Inflammatory macrophage (primary cell): ENCODE results near the gene APOL1.
A peak's percentile ranks its signal among the peaks of the same experiment; 100 is the strongest.
"Not testable (repeated sequence)": the region's sequence is repeated elsewhere in the genome, so short reads cannot be mapped to it uniquely, and the experiment has no call there.

ENCODE experiments used
- DNase-seq, 2 donors: peaks; one replicate each; pipeline ENCODE4 v3.0.0-alpha.2; 2020 to 2022

Gene APOL1

DNA sequence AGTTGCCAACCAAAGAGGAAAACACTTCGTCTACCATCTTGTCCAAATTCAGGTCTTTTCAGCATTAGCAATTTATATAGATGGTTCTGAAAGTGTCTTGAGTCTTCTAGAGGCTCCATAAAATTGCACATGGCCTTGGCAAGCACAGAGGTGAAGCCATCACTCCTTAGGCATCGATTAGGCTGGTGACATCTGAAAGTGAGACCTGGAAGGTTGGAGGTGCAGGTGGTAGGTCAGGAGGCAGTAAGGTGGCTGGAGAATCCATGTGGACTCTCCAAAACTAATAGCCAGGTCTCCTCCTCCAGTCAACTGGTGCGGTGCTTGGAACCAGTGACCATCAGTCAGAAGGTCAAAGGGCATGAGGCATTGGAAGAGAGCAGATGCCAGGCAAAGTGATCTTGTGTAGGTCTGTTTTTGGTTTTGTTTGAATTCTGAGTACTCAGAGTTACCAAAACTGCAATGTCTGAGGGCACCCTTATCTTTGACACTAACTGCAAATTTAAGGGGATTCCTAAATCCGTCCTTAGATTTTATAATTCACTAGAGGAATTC is 7.1 kb upstream of the APOL1 start:
- DNase-seq: no peak

DNA sequence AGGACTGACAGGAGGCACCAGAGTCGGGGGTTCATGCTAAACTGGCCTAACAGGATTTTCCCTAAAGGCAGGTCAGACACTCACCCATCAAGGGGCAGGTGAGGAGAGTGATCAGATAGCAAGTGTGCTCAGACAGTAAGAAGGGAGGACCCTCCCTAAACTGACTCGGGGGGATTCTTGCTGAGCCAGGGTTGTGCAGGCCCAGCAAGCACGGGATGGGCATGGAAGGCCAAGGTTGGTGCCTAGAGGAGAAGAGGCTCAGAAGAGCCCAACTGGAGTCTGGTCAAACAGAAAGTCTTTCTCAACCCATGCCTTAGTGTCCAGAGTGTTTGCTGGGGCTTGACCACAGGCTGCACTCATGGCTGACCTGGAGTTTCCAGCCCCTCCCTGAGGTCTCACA is 6.2 kb upstream of the APOL1 start:
- no peak for DNase-seq

DNA sequence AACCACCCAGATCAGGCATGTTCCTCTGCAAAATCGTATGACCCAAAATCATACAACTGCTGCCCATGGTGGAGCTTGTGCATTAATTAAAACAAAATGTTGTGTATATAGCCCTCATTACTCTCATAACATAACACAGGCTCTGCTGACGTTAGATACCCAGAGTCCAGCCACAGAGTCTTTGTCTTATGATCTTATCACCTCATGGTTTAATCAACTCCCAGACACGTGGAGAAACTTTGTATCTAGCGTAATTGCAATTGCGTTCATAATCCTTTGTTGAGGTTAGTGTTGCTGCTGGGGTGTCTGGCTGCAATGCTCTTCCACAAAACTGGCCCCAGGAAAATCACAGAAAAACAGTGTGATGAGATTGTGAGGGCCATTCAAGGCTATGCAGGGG is 5.0 kb upstream of the APOL1 start:
- no peak for DNase-seq

DNA sequence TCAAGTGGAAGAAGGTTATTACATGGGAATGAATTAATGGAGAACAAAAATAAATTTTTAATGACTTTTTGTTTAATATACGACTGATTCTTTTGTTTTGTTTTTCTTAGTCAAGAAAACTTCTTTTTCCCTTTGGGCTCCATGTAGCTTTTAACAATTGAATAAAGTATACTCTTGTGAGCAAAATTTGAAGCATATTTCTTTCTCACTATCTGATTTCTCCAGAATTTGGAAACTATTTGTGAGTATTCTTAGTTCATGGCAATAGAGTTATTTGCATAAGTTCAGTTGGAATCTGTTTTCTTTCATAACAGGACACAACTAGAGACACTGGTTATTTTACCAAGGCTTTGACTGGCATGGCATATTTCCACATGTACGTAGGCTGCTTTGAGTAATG is 3.8 kb upstream of the APOL1 start:
- DNase-seq: no peak

DNA sequence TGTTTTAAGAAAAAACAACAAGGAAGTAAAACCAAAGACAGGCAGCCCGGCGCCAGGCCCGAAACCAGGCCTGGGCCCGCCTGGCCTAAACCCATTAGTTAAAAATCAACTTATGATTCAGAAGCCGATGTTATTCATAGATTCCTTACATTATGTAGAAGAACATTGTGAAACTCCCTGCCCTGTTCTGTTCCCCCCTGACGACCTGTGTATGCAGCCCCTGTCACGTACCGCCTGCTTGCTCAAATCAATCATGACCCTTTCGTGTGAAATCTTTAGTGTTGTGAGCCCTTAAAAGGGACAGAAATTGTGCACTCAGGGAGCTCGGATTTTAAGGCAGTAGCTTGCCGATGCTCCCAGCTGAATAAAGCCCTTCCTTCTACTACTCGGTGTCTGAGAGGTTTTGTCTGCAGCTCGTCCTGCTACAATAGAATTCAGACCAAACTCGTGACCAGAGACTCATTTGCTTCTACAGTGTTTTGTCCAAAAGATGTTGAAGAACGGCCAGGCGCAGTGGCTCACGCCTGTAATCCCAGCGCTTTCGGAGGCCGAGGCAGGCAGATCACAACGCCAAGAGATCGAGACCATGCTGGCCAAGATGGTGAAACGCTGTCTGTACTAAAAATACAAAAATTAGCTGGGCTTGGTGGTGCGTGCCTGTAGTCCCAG is 2.5 kb upstream of the APOL1 start:
- not testable (repeated sequence) for DNase-seq

DNA sequence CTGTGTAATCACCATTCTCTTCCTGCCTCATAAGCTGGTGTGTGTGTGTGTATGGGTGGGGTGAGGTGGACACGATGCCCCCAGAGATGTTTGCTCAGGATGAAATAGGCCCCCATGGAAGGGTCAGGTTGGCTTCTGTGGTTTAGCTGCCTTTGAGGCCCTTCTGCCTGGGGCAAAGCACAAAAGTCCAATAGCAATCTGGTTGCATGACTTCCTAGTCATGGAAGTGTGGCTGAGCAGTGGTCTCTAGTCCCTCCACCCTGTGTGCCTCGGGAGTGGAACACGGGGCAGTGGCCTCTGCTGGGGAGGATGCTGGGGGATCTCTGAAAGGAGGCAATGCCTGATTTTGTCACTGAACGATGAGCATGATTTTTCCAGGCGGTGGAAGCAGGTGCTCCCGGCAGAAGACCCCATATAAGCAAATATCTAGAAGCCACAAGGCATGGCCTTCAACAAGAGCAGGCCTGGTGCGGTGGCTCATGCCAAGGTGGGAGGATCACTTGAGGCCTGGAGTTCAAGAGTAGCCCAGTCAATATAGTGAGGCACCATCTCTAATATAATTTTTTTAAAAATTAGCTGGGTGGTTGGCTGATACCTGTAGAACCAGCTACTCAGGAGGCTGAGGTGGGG is 839 bp upstream of the APOL1 start:
- not testable (repeated sequence) for DNase-seq

DNA sequence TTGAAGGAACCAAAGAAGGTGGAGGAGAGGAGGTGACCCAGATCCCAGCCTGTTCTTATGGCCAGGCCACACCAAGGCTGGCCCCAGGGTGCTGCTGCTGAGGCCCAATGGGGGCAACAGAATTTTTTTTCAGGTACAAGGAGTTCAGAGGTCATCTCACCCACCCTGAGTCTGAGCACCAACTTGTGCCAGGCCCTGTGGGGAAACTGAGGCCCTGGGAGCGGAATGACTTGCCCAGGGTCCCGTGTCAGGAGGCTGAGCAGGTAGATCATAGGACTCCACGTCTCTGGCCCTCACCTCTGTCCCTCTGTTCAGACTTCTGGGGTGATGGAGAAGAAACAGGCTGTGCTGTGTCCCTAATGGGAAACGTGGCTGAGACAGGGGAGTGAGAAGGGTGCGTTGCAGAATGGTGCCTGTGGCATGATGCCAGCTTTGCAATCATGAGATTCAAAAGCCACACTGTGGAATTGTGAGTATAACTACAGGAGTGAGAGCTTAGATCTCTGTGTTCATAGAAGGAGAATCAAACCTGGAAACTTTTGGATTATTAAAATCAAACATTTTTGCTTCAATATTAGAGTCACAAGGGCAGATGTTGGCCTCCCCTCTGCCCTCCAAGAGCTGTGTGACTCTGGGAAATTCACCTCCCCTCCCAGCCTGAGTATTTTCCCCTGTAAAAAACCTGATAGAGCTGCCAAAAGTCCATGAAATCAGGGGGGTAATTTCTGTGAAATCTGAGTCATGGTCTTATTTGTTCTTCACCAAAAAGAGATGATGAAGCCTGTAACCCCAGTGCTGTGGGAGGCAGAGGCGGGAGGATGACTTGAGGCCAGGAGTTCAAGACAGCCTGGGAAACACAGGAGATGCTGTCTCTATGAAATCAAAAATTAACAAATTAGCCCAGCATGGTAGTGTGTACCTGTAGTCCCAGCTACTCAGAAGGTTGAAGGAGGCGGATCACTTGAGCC is 874 bp downstream of the APOL1 start:
- DNase-seq: no peak

DNA sequence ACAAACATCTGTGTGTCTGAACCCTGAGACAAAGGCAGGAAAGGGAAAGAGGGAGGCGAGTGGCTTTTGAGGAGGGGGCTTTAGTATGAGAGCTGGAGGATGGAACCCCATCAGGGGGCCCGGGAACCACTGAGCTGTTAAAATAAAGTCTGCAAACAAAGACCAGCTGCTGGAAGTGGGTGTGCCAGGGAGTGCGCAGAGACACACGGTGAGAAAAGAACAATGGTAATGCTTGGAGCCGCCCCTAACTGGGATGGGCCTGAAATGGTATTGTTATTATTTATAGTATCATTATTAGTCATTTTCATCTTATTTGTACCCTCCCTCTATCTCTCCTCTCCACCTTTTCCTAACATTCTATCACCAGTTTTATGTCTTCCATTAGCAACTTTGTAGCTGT is 2.6 kb downstream of the APOL1 start:
- not testable (repeated sequence) for DNase-seq

DNA sequence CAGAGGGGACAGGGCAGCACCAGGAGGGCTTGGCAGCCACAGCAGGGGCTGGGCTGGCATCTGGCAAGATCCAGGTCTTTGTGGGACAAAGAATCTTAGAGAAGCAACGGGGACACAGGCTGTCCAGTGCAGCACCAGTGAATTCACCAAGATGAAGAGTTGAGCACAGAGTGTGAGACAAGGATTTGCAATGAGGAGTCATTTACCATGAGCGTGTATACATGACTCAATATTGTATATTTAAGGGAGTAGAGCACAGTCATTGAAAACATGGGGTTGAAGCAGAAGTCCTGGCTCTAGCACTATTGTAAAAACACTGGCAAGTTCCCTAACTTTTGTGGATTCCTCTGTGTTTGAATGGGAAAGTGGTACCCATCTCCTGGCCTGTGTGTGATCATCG is 3.5 kb downstream of the APOL1 start:
- no peak for DNase-seq

DNA sequence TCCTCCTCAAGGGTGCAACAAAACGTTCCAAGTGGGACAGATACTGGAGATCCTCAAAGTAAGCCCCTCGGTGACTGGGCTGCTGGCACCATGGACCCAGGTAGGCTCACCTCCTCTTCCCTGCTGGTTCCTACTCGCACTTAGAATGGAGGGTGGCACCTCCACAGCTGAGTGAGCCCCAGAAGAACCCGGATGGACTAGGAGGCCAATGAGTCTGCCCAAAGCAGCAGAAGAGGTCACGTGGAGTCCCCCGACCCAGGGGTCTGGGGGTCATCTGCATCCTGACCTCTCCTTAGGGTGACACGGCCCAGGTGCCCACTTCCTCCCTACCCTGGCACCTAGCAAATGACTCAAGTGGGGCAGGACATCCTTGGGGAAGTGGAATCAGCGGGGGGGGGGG is 4.4 kb downstream of the APOL1 start:
- no peak for DNase-seq

DNA sequence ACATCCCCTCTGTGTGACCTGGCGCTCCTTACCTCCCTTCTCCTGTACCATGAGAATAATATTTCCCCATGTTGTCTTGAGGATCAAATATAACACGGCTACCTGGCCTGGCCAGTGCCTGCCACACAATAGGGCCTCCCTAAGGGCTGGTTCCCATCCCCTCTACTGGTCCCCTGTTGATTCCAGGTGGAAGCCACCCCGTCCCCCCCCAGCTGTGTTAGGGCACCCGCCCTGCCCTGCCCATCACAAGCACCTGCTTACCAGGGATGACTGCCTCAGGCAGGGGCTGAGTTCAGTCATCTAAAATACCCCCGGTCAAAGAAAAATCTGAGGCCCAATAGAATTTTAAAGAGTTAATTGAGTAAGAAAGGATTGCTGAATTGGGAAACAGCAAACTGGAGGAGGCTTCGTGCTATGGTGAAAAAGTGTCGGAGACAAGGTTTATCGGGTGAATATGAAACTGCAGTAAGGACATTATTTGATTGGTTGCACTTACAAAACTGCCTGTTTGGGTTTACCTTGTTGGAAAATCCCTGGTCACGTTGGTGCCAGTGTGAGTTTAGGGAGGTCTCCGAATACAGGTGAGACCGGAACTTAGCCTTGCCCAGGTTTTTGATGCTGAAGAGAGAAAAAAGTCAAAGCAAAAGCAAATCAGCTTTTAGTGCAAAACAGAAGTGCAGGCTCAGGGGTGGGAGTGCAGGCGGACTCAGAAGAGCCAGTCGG is 5.2 kb downstream of the APOL1 start:
- no peak for DNase-seq

DNA sequence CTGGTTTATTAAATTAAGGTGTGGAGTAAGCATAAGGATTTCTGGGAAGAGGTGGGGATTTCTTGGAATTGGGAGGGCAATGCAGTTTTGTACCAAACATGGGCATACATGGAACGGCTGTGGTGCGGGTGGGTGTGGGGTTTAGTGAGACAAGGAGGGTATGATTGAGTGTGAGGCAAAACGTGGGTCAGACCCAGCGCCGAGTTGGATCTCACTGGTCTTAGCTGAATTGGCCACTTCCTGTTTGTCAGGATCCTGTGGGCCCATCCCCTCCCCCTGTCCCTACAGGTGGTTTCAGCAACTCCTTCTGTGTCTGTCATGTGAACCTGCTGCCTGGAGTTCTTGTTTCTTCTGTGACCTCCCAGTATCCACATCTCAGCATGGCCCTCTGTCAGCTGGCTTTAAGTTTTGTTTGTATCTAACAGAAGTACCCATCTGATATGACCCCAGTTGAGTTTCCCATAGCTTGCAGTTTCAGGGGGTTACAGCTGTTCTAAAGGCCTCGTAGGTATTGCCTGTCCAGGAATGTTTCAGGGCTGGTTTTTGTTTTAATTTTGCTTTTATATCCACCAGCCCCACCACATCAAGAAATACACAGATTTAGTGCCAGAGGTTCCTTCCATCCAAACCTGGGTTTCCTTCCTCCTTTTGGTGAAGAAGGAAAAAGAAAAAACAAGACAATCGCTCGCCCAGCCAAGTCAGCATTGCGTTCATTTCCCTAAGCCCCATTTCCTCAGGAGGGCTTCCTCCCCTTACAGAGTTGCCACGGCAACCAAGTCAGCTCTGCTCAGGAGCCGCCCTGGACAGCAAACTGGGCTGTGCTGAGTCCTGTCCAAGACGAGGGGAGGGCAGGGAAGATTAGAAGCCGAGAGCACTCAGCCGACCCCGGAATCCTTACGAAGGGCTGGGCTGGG is 6.0 kb downstream of the APOL1 start:
- peak in 1 of 2 donors; percentile 7 for DNase-seq

DNA sequence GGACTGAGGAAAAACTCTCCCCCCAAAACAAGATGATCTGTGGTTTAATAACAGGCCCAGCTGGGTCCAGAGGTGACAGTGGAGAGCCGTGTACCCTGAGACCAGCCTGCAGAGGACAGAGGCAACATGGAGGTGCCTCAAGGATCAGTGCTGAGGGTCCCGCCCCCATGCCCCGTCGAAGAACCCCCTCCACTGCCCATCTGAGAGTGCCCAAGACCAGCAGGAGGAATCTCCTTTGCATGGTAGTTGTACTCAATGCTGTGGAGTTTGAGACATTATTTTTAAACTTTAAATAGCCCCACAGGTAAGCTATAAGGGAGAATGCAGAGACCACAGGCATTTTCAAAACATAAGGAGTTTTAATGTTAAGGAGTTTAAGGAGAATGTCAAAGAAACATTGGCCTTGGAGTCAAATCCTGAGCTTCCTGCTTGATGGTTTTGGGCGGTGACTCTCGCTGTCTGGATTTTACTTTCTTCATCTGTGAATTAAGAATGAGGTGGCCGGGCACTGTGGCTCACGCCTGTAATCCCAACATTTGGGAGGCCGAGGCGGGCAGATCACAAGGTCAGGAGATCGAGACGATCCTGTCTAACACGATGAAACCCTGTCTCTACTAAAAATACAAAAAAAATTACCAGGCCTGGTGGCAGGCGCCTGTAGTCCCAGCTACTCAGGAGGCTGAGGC is 6.8 kb downstream of the APOL1 start:
- DNase-seq: no peak

DNA sequence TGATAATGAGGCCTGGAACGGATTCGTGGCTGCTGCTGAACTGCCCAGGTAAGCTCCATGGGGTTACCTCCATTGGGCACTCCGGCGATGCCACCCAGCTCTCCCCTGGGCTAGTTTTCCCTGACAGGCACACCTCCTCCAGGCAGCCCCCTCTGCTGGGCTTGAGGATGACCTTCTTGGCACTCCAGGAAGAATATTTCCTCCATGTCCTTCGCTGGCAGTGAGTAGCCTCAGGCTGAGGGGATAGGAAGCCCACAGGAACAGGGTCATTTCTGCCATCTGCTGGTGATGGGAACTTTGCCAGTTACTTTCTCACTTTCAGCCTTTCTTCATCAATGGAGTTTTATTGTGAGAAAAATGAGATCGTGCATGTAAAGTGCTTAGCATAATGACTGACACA is 8.7 kb downstream of the APOL1 start:
- DNase-seq: not testable (repeated sequence)

DNA sequence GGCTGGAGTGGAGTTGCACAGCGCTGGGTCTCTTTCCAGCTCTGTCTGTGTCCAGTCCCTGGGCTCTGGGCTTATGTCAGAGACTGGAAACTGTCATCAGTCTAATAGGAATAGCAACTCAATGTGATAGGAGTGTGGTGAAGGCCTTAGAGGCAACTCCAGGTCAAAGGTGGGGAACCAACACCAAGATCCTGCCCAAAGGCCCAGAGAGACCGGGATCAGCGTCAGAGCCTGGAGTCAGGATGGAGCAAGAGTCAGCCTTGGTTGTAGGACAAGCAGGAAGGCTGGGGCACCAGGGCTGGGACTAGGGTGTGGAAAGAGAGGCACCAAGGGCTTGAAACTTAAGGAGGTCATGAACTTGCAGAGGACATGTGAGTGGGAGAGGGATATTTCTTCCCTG is 9.4 kb downstream of the APOL1 start:
- not testable (repeated sequence) for DNase-seq

DNA sequence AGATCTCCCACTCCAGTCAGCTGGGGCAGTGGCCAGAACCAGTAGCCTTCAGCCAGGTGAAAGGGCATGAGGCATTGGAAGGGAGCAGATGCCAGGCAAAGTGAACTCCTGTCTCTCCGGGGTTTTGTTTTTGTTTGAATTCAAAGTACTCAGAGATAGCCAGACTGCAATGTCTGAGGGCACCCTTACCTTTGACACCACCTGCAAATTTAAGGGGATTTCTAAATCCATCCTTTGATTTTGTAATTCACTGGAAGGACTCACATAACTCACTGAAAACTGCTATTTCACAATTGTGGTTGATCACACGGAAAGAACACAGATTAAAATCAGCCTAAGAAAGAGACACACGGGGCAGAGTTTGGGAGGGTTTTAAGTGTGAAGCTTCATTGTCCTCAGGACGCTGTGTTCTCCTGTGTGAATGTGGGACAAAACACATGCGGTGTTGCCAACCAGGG is 10.3 kb downstream of the APOL1 start:
- DNase-seq: not testable (repeated sequence)

DNA sequence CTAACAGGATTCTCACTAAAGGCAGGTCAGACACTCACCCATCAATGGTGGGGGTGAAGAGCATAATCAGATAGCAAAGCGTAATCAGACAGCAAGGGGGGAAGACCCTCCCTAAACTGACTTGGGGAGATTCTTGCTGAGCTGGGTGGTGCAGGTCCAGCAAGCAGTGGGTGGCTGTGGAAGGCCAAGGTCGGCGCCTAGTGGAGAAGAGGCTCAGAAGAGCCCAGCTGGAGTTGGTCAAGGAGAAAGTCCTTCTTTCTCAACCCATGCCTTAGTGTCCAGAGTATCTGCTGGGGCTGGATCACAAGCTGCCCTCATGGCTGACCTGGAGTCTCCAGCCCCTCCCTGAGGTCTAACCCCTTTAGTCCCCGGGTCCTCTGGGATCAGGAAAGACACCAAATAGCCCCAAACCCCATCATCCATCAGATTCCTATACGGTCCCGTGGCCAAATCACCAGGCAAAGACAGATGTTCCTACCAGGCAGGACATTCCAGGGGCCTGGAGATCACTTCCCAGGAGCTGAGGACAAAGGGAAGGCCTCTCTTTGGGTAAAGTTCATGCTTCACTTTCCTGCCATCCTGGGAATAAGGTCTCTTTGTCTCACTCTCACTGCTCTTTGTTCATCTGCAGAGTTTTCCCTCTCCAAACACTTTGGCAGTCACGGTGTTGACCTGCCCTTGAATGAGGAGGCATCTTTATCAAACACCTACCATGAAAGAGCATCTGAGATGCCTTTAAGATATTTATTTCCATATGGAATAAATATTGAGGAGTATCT is 11.1 kb downstream of the APOL1 start:
- DNase-seq: not testable (repeated sequence)

DNA sequence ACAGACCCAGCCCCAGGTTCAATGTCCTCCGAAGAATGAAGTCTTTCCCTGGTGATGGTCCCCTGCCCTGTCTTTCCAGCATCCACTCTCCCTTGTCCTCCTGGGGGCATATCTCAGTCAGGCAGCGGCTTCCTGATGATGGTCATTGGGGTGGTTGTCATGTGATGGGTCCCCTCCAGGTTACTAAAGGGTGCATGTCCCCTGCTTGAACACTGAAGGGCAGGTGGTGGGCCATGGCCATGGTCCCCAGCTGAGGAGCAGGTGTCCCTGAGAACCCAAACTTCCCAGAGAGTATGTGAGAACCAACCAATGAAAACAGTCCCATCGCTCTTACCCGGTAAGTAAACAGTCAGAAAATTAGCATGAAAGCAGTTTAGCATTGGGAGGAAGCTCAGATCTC is 14.1 kb downstream of the APOL1 start:
- DNase-seq: no peak

DNA sequence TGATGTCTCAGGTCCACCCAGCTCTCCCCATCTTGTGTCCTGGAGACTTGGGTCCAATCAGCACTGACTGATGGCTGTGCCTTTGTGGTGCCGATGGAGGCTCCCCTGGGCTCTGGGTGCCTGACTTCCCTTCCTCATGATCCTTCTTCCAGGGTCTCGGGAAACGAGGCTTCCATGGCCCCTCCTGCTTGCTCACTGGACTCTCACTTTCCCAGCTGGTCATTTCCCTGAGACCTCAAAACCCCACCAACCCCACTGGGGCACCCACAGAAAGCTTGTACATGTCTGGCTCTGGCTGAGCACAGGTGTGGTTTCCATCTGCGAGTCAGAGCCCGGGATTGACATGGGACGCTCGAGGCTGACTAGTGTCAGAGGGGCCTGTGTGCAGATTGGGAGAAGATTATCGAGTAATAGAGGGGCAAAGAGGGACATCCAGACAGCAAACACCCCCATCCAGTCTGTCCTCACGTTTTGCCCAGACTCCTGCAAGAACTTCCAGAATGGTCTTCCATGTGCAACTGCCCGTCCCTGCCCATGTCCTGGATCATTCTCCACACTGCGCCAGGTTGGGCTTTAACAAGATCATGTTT is 15.1 kb downstream of the APOL1 start:
- DNase-seq: no peak
